H1 (cell line): Measurements from ENCODE around the gene ATCAY. TPM values are rescaled to one million over a fixed set of nuclear protein-coding genes. Genes with fewer than 3 reads are reported as not detected.

Experiments
- CHD2 ChIP-seq: IDR thresholded peaks from 2 replicates; pipeline ENCODE4 v1.6.1; 2012; ENCODE audit warnings: low read length, improper control_type of control experiment
- CHD7 ChIP-seq: fragments of 300-600 bp; sonication (generic); IDR thresholded peaks from 2 replicates; pipeline ENCODE4 v1.7.1; 2012; ENCODE audit warnings: low read length, moderate library complexity, mild to moderate bottlenecking, inconsistent platforms; ENCODE audit not compliant: insufficient replicate concordance
- HDAC6 ChIP-seq: IDR thresholded peaks from one replicate; pipeline ENCODE4 v1.7.1; 2012; ENCODE audit warnings: low read depth, mild to moderate bottlenecking, inconsistent platforms, low read length, moderate library complexity
- POLR2AphosphoS5 ChIP-seq: IDR thresholded peaks from 2 replicates; pipeline ENCODE4 v1.6.1; 2011; ENCODE audit warnings: low read depth, low read length
- polyA plus RNA-seq, 7 experiments: library from polyadenylated mRNA; depleted of rRNA in 3 of 7; stranded (reverse) in 5 of 7; unstranded in 2 of 7; fragments of >200 nt in 5 of 7; fragments of 200-250 nt in 2 of 7; gene quantifications; 1 replicate in 5 of 7; 2 replicates in 1 of 7; 4 replicates in 1 of 7; pipeline versions ENCODE4 v1.2.1 to v1.2.3, GENCODE V29; 2011 to 2013; ENCODE audit warnings: missing spikeins in 2 of 7, mixed read lengths in 2 of 7
- total RNA-seq: library from RNA; stranded (reverse); fragmentation: NEBNext Ultra II Directional; extraction: Animal tissue kit (Norgen Biotek cat#: 25700); gene quantifications from 2 replicates; pipeline ENCODE4 v1.2.1, GENCODE V29; 2021

The ATCAY gene
- total and polyA plus RNA-seq, 2 of the 8 experiments (the other 6 are each of a cell fraction or from before 2014, with no cell fraction given): 24.4 to 33.8 TPM

GRCh38 chr19:3923912-3924311 lies 43.4 kb downstream of the ATCAY start (continued):
- TF ChIP-seq CHD7 (no peak), HDAC6 (no peak), POLR2AphosphoS5 (no peak), CHD2 (no peak)
